Measurements from ENCODE around the gene SLC25A43.

The SLC25A43 gene

GRCh38 chrX:119495734-119496726 is 96.9 kb downstream of the SLC25A43 start:
- DNase-seq (ENCODE audit: low read depth in 4 of 4, low spot score in 1 of 4) = no peak

GRCh38 chrX:119497185-119497584 is 98.0 kb downstream of the SLC25A43 start:
- DNase-seq (ENCODE audit: low read depth in 4 of 4, low spot score in 1 of 4) = no peak

- DNase-seq (ENCODE audit: low read depth in 4 of 4, low spot score in 1 of 4) = no peak
These were observed 101.1 kb downstream of the SLC25A43 start for GRCh38 chrX:119500061-119500800.

- DNase-seq (ENCODE audit: low read depth in 4 of 4, low spot score in 1 of 4) = no peak
These were observed 102.5 kb downstream of the SLC25A43 start for GRCh38 chrX:119501511-119502148.

GRCh38 chrX:119502727-119503483 is 103.8 kb downstream of the SLC25A43 start:
- no peak for DNase-seq (ENCODE audit: low read depth in 4 of 4, low spot score in 1 of 4)

- DNase-seq (ENCODE audit: low read depth in 4 of 4, low spot score in 1 of 4) = no peak
These were observed 104.3 kb downstream of the SLC25A43 start for GRCh38 chrX:119503484-119503861.

All from stimulated activated CD4-positive, alpha-beta T cell treated with anti-CD3 and anti-CD28 coated beads, Interleukin-1b, Interleukin-23, amount 100 ng/mL, for 24 hours (primary cell).